HG03439 (cell line): Measurements from ENCODE around the gene CBFA2T2.
A peak's percentile ranks its signal among the peaks of the same experiment; 100 is the strongest.
"Not testable (repeated sequence)": the region's sequence is repeated elsewhere in the genome, so short reads cannot be mapped to it uniquely, and the experiment has no call there.

Source experiments
- ATAC-seq: cut with Tn5 transposase; IDR thresholded peaks from one replicate; pipeline ENCODE4 v1.9.1; 2021; ENCODE audit warnings: mild to moderate bottlenecking, moderate library complexity; ENCODE audit not compliant: unreplicated experiment

CBFA2T2 gene

GRCh38 chr20:33490023-33490933 lies at the start of gene CBFA2T2:
Gene CBFA2T2 (plus strand): TSS chr20:33490096. CDS start chr20:33490268, 172 bp downstream.
- ATAC-seq: peak; percentile 55

- not testable (repeated sequence) for ATAC-seq
These were observed 49.3 kb upstream of the CBFA2T2 start for GRCh38 chr20:33440562-33440961.

- no peak for ATAC-seq
These were observed 48.5 kb upstream of the CBFA2T2 start for GRCh38 chr20:33441142-33441955.

GRCh38 chr20:33442136-33443005 lies 47.5 kb upstream of the CBFA2T2 start:
- no peak for ATAC-seq

GRCh38 chr20:33443006-33443511 lies 46.8 kb upstream of the CBFA2T2 start:
- ATAC-seq: peak; percentile 20

- peak; percentile 57 for ATAC-seq
These were observed 46.2 kb upstream of the CBFA2T2 start, which contains the start of gene SNTA1 for GRCh38 chr20:33443512-33444239. Gene SNTA1 (minus strand): TSS chr20:33443763. CDS start chr20:33443620, 143 bp downstream.

GRCh38 chr20:33444797-33445560 lies 44.9 kb upstream of the CBFA2T2 start:
- ATAC-seq: no peak

GRCh38 chr20:33445881-33446625 lies 43.8 kb upstream of the CBFA2T2 start:
- no peak for ATAC-seq

- ATAC-seq: no peak
These were observed 39.0 kb upstream of the CBFA2T2 start for GRCh38 chr20:33450867-33451266.

- ATAC-seq: peak; percentile 53
These were observed 32.8 kb upstream of the CBFA2T2 start for GRCh38 chr20:33456916-33457642.

- no peak for ATAC-seq
These were observed 30.3 kb upstream of the CBFA2T2 start for GRCh38 chr20:33459599-33459998.

GRCh38 chr20:33460711-33461110 lies 29.2 kb upstream of the CBFA2T2 start:
- no peak for ATAC-seq

- ATAC-seq: no peak
These were observed 26.4 kb upstream of the CBFA2T2 start for GRCh38 chr20:33463332-33464101.

- not testable (repeated sequence) for ATAC-seq
These were observed 25.1 kb upstream of the CBFA2T2 start for GRCh38 chr20:33464759-33465158.

GRCh38 chr20:33465481-33466302 lies 24.2 kb upstream of the CBFA2T2 start:
- ATAC-seq: no peak

GRCh38 chr20:33466303-33466646 lies 23.6 kb upstream of the CBFA2T2 start:
- ATAC-seq: no peak
